ENCODE measurements around the gene RTKN.

DNA sequence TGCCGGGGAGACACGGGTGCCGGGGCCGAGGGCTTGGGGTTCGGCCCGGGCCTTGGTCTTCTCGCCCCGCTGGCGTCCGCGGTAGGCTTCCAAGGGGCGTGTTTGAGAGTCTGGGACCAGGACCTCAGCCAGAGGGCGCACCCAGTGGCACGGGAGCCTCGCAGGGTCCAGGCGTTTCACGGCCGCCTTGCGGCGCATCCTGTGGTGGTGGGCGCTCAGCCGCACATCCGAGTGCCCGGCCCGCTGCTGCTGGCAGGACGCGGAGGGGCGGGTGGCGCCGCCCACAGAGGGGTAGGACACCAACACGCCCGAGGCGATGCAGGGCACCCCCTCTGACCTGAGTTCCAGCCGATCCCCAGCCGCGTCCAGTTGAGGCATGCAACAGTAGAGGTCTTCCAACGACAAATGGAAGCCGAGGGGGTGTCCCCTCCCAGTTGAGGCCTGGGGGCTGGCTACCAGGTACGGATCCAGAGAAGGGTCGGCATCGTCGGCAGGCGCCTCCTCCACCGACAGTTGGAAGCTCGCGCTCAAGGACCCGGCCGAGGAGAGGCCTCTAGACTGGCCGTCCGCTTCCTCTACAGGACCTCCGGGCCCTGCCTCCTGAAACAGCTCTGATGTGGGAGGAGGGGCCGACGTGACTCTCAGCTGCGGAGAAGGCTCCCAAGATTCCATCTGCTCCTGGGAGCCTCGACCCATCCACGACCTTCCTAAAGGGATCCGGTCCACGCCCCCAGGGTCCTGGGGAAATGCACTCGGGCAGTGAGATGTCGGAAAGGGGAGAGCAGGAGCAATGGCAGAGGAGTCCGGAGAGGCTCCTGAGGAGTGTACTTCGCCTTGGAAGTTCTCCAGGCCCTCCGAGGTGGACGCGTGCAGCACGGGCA, 26.6 kb downstream of the RTKN start:
- TF ChIP-seq, protein P1, sequence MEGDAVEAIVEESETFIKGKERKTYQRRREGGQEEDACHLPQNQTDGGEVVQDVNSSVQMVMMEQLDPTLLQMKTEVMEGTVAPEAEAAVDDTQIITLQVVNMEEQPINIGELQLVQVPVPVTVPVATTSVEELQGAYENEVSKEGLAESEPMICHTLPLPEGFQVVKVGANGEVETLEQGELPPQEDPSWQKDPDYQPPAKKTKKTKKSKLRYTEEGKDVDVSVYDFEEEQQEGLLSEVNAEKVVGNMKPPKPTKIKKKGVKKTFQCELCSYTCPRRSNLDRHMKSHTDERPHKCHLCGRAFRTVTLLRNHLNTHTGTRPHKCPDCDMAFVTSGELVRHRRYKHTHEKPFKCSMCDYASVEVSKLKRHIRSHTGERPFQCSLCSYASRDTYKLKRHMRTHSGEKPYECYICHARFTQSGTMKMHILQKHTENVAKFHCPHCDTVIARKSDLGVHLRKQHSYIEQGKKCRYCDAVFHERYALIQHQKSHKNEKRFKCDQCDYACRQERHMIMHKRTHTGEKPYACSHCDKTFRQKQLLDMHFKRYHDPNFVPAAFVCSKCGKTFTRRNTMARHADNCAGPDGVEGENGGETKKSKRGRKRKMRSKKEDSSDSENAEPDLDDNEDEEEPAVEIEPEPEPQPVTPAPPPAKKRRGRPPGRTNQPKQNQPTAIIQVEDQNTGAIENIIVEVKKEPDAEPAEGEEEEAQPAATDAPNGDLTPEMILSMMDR (IDR thresholded peaks at IDR 0.05 in 2 of 3, conservative IDR thresholded peaks at IDR 0.05 in 1 of 3; ENCODE audit: borderline replicate concordance in 1 of 3, insufficient read depth in 1 of 3, low read depth in 2 of 3, low read length in 2 of 3), result no peak
- TF ChIP-seq POLR2A (IDR thresholded peaks at IDR 0.05; ENCODE audit: borderline replicate concordance, extremely low read depth, insufficient read depth, insufficient read length), result no peak
- no peak for TF ChIP-seq CEBPB (IDR thresholded peaks at IDR 0.05; ENCODE audit: low read depth)
- no peak for TF ChIP-seq TCF7L2 (IDR thresholded peaks at IDR 0.05; ENCODE audit: borderline replicate concordance, extremely low read depth, insufficient read depth, insufficient read length)
- TF ChIP-seq EZH2 (IDR thresholded peaks at IDR 0.05), result no peak
